ENCODE results near the gene PRR22.

GRCh38 chr19:5738423-5738822 is 46.1 kb downstream of the PRR22 start:
- no peak for TF ChIP-seq CTCF (IDR thresholded peaks at IDR 0.05)
- TF ChIP-seq POLR2A (IDR thresholded peaks at IDR 0.05): no peak

Data from uterus (tissue), 2 donors.